GM06990 (cell line): ENCODE measurements around the gene SETSIP.
"Not testable (repeated sequence)": the region's sequence is repeated elsewhere in the genome, so short reads cannot be mapped to it uniquely, and the experiment has no call there.

ENCODE experiments used
- DNase-seq: peaks from one replicate; pipeline ENCODE4 v3.0.0-alpha.2; 2011; ENCODE audit not compliant: insufficient read length; ENCODE audit errors: extremely low read depth
- H3K27me3 ChIP-seq: replicated peaks from 2 replicates; pipeline ENCODE4 v1.6.0; 2011; ENCODE audit warnings: low read length; ENCODE audit not compliant: control insufficient read depth, insufficient read depth
- H3K36me3 ChIP-seq: 2 replicates; pipeline ENCODE4 v1.5.1; 2011; ENCODE audit warnings: low read length; ENCODE audit not compliant: control insufficient read depth, insufficient read depth
- H3K4me3 ChIP-seq: replicated peaks from 2 replicates; pipeline ENCODE4 v1.5.1; 2011; ENCODE audit warnings: low read depth, mild to moderate bottlenecking, control low read depth, low read length
- TF ChIP-seq, protein P1 (sequence below): IDR thresholded peaks from 2 replicates; pipeline ENCODE4 v1.5.1; 2011; ENCODE audit warnings: low read length, control low read depth, mild to moderate bottlenecking, inconsistent platforms; ENCODE audit not compliant: insufficient read depth, poor library complexity, severe bottlenecking

SETSIP gene

DNA sequence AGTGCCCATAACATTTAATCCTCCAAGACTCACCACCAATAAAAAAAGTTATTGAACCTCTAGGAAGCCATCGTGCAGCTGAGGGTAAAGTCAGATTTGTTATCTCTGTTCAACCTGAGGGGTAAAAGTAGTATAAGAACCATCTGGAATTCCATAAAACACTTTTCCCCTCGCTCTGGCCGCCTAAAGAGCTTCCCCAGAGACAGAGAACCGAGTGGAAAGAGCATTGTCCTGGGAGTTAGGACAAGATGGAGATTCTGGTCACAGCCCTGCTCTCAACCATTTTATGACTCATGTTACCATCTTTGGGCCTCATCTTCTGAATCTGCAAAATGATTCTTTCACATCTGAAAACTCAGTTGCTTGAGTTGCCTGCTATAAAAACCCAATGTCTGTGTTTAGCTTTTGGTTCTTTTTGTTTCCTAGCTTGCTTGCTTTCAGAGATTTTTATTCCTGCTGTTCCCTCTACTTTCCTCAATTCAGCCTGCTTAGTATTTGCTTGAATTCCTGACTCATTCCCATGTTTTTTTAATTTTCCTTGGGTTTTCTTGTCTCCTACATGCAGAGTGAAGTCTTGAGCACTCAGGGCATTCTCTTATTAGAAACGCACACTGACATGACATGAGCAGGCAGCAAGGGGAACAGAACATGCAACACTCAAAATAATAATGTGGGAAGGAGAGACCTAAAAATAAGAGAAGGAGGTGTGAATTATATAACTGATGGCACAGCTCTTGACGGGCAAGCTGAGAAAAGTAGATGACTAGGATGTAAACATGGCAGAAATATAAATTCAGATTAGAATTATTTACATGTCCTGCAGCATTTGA is 43.7 kb downstream of the SETSIP start:
- H3K4me3 ChIP-seq, result no peak overlapping the region
- H3K36me3 ChIP-seq, result no peaks in the 10 kb centered on the region
- no peak for DNase-seq
- peaks cover 2% of the 10 kb centered on the region for H3K27me3 ChIP-seq
- TF ChIP-seq, protein P1, sequence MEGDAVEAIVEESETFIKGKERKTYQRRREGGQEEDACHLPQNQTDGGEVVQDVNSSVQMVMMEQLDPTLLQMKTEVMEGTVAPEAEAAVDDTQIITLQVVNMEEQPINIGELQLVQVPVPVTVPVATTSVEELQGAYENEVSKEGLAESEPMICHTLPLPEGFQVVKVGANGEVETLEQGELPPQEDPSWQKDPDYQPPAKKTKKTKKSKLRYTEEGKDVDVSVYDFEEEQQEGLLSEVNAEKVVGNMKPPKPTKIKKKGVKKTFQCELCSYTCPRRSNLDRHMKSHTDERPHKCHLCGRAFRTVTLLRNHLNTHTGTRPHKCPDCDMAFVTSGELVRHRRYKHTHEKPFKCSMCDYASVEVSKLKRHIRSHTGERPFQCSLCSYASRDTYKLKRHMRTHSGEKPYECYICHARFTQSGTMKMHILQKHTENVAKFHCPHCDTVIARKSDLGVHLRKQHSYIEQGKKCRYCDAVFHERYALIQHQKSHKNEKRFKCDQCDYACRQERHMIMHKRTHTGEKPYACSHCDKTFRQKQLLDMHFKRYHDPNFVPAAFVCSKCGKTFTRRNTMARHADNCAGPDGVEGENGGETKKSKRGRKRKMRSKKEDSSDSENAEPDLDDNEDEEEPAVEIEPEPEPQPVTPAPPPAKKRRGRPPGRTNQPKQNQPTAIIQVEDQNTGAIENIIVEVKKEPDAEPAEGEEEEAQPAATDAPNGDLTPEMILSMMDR, result no peak

DNA sequence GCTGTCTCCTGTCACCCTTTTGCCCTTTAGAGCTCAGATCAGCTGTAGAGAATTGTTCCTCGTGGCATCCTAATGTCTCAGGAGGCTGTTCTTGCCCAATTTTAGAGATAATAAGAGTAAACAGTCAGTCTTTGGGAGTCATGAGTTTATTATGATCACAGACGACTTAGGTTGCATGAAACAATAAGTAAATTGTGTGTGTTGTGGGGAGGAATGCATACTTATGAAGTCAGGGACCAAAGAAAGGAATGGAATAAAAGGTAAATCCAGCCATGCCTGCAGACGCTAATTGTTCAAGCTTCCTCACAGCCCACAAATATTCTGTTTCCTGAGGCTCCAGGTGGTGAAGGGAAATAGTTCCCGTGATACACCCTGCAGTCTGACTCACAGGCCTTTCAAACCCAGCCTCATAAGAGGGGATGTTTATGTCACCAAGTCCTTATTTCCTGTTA is 44.5 kb downstream of the SETSIP start:
- TF ChIP-seq, protein P1, result no peak
- Histone ChIP-seq H3K36me3 (no peaks in the 10 kb centered on the region), H3K4me3 (no peak overlapping the region), H3K27me3 (peaks cover 2% of the 10 kb centered on the region)
- DNase-seq, result no peak

DNA sequence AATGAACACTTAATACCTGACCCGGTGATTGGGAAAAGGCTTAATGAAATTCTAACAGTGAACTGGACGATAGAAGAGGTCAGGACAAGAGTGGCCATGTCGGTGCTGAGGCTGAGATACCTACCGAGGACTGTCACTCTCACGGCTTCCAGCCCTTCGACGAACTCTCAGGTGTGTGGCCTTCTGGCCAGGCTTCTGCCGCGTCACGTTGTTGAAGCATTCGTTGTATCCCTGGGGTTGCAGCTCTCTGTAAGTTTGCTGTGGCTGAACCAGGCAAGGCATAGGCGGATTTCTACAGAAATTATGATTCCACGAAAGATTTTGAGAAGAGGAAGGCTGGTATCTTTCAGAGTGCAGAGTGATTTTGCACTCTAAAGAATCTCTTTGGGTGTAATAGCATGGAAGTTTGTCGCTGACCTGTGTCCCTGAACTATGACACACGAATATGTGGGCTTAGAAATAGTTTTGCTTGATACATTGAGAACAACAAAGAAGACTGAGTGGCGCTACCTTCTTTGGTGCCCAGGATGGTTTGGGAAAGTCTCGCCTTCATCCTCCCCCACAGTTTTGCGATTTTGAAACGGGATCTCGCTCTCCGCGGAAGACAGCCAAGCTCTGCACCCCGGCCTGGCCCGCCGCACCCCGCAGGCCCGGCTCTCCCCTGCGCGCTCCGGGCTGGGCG is 45.8 kb downstream of the SETSIP start:
- DNase-seq, result no peak
- H3K4me3 ChIP-seq, result no peak overlapping the region
- peaks cover 2% of the 10 kb centered on the region for H3K27me3 ChIP-seq
- H3K36me3 ChIP-seq, result no peaks in the 10 kb centered on the region
- TF ChIP-seq, protein P1, result no peak

DNA sequence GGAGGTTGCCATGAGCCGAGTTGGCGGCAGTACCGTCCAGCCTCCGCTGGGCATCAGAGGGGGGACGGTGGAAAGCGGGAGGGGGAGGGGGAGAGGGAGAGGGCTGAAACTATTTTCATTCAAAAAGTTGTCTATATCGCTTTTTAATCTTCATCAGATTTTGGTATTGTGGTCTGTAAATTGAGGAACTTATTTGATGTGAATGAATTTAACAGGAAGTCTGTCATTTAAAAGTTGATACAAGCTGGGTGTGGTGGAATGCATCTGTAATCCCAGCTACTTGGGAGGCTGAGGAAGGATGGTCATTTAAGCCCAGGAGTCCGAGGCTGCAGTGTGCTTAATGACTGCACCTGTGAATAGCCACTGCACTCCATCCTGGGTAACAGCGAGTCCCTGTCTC is 48.4 kb downstream of the SETSIP start:
- DNase-seq, result no peak
- Histone ChIP-seq H3K4me3 (no peak overlapping the region), H3K36me3 (no peaks in the 10 kb centered on the region), H3K27me3 (peaks cover 2% of the 10 kb centered on the region)
- TF ChIP-seq, protein P1, result no peak

DNA sequence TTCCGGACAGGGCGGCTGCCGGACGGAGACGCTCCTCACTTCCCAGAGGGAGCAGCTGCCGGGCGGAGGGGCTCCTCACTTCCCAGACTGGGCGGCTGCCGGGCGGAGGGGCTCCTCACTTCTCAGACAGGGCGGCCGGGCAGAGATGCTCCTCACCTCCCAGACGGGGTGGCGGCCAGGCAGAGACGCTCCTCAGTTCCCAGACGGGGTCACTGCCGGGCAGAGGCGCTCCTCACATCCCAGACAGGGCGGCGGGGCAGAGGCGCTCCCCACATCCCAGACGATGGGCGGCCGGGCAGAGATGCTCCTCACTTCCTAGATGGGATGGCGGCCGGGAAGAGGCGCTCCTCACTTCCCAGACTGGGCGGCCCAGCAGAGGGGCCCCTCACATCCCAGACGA is 49.2 kb downstream of the SETSIP start:
- H3K27me3 ChIP-seq, DNase-seq, H3K36me3 ChIP-seq, H3K4me3 ChIP-seq: not testable (repeated sequence)
